Spleen (tissue), 7 donors: ENCODE results near the gene KDM6A.

ENCODE experiments used
- POLR2A ChIP-seq, 3 donors: fragments of 450-650 bp; IDR thresholded peaks; one replicate each; pipeline ENCODE4 v1.5.1; 2017; ENCODE audit warnings: antibody characterized with exemption in 3 of 3, mild to moderate bottlenecking in 1 of 3
- POLR2AphosphoS5 ChIP-seq, 3 donors: sonication (generic); formaldehyde crosslinking; IDR thresholded peaks; one replicate each; pipeline ENCODE4 v1.5.1; 2017; ENCODE audit warnings: antibody characterized with exemption in 3 of 3
- TF ChIP-seq, protein P1 (sequence below), 11 experiments: fragments of 200-600 bp in 7 of 11; fragments of 450-650 bp in 4 of 11; sonication (generic) in 4 of 11; IDR thresholded peaks in 8 of 11; conservative IDR thresholded peaks in 3 of 11; 1 replicate in 7 of 11; 2 replicates in 4 of 11; pipeline versions ENCODE4 v1.4.0 to v1.8.0; 2016 to 2021; ENCODE audit warnings: antibody characterized with exemption in 11 of 11, inconsistent platforms in 4 of 11, mild to moderate bottlenecking in 1 of 11
- donor health status: DM: no; HTN: no; CAD: no; lungs with moderate emphysema.
- donor health status: DM: no; HTN: no; CAD: no.
- donor health status: DM: no; HTN: no; CAD: no.

DNA sequence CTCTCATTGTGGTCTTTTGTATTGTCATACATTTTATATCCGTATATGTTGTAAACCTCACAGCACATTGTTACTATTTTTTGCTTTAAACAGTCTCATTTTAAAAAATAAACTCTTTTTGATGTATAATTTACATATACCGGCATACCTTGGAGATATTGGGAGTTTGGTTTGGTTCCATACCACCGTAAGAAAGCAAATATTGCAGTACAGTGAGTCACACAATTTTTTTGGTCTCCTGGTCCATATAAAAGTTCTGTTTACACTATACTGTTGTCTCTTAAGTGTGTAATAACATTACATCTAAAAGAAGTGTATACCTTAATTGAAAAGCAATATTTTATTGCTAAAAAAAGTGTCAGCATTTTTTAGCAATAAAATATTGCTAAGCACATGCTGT is 70.0 kb downstream of the KDM6A start:
- TF ChIP-seq POLR2AphosphoS5 (IDR thresholded peaks at IDR 0.05) (no peak), POLR2A (IDR thresholded peaks at IDR 0.05) (no peak)
- TF ChIP-seq, protein P1, sequence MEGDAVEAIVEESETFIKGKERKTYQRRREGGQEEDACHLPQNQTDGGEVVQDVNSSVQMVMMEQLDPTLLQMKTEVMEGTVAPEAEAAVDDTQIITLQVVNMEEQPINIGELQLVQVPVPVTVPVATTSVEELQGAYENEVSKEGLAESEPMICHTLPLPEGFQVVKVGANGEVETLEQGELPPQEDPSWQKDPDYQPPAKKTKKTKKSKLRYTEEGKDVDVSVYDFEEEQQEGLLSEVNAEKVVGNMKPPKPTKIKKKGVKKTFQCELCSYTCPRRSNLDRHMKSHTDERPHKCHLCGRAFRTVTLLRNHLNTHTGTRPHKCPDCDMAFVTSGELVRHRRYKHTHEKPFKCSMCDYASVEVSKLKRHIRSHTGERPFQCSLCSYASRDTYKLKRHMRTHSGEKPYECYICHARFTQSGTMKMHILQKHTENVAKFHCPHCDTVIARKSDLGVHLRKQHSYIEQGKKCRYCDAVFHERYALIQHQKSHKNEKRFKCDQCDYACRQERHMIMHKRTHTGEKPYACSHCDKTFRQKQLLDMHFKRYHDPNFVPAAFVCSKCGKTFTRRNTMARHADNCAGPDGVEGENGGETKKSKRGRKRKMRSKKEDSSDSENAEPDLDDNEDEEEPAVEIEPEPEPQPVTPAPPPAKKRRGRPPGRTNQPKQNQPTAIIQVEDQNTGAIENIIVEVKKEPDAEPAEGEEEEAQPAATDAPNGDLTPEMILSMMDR (IDR thresholded peaks at IDR 0.05 in 8 of 11, conservative IDR thresholded peaks at IDR 0.05 in 3 of 11) = no peak
